HepG2 (cell line): ENCODE results near the gene CFAP221. TPM values are rescaled to one million over a fixed set of nuclear protein-coding genes. Genes with fewer than 3 reads are reported as not detected.
A peak's percentile ranks its signal among the peaks of the same experiment; 100 is the strongest.

Experiments
- ATAC-seq: fragments of 200-7000 bp; cut with Tn5 transposase; 3 replicates; pipeline ENCODE4 v1.9.1; 2020; ENCODE audit warnings: mild to moderate bottlenecking, moderate library complexity
- Bru-seq: library from RNA; stranded (reverse); fragments of 400-500 nt; gene quantifications from one replicate; lab custom pipeline; 2021; lab: Mats Ljungman, UMichigan
- BruChase-seq, 2 experiments: library from RNA; stranded (reverse); fragments of 400-500 nt; gene quantifications; one replicate each; lab custom pipeline; 2021; lab: Mats Ljungman, UMichigan
- BruUV-seq: library from RNA; stranded (reverse); fragments of 400-500 nt; replicated peaks from 2 replicates; lab custom pipeline; 2021; lab: Mats Ljungman, UMichigan
- CTCF ChIA-PET: fragments of 300-600 bp; formaldehyde crosslinking; extraction: SDS; loops from one replicate; lab custom pipeline; 2021; ENCODE audit warnings: low total read pairs, inconsistent platforms, low intra/inter-chr PET ratio; lab: Yijun Ruan, JAX
- POLR2A ChIA-PET: fragments of 350-600 bp; sonication (Branson Sonifier 250); formaldehyde crosslinking; loops from one replicate; lab custom pipeline; 2020; ENCODE audit warnings: antibody characterized with exemption, inconsistent platforms; lab: Yijun Ruan, JAX
- DNase-seq: peaks from one replicate; pipeline ENCODE4 v3.0.0-alpha.2; 2015; ENCODE audit warnings: low spot score
- FAIRE-seq: peaks from 3 replicates; lab custom pipeline; 2011; peaks lifted over from hg19 to GRCh38; lab: Jason Lieb, UNC
- H2AFZ ChIP-seq: one replicate; pipeline ENCODE4 v1.6.1; 2011; ENCODE audit warnings: low read length, inconsistent platforms
- H3K27ac ChIP-seq: fragments of 300-600 bp; 3 replicates; pipeline ENCODE4 v1.8.0; 2011; ENCODE audit warnings: mixed run types, mild to moderate bottlenecking, mixed read lengths, low read length, inconsistent platforms; ENCODE audit not compliant: insufficient read depth; ENCODE audit errors: extremely low read length
- H3K27me3 ChIP-seq, 2 experiments: fragments of 200-600 bp in 1 of 2; 2 replicates in 1 of 2; 3 replicates in 1 of 2; pipeline versions ENCODE4 v1.6.0 to v1.8.0; 2011; ENCODE audit warnings: low read length in 2 of 2, mild to moderate bottlenecking in 2 of 2, moderate library complexity in 2 of 2, inconsistent platforms in 1 of 2; ENCODE audit not compliant: insufficient read depth in 2 of 2, control insufficient read depth in 1 of 2
- H3K36me3 ChIP-seq, 2 experiments: fragments of 200-600 bp in 1 of 2; replicated peaks in 1 of 2; 2 replicates in 1 of 2; 3 replicates in 1 of 2; pipeline versions ENCODE4 v1.5.1 to v1.8.0; 2011; ENCODE audit warnings: low read length in 2 of 2, inconsistent platforms in 1 of 2; ENCODE audit not compliant: insufficient read depth in 2 of 2, control insufficient read depth in 1 of 2
- H3K4me1 ChIP-seq: 2 replicates; pipeline ENCODE4 v1.5.1; 2012; ENCODE audit warnings: low read length, inconsistent platforms; ENCODE audit not compliant: insufficient read depth
- H3K4me2 ChIP-seq: 2 replicates; pipeline ENCODE4 v1.6.0; 2011; ENCODE audit warnings: low read depth, low read length, inconsistent platforms
- H3K4me3 ChIP-seq, 3 experiments: fragments of 200-600 bp in 1 of 3; sonication (generic), shearing (Covaris generic) in 1 of 3; replicated peaks in 1 of 3; 2 replicates each; pipeline ENCODE4 v1.5.1; 2011 to 2016; ENCODE audit warnings: low read length in 3 of 3, inconsistent platforms in 2 of 3, low read depth in 2 of 3, mild to moderate bottlenecking in 2 of 3, control low read depth in 1 of 3, mixed read lengths in 1 of 3; ENCODE audit not compliant: insufficient read depth in 1 of 3
- H3K79me2 ChIP-seq: one replicate; pipeline ENCODE4 v1.6.1; 2011; ENCODE audit warnings: low read length, inconsistent platforms; ENCODE audit not compliant: insufficient read depth
- H3K9ac ChIP-seq: 2 replicates; pipeline ENCODE4 v1.6.0; 2011; ENCODE audit warnings: mild to moderate bottlenecking, low read depth, low read length, inconsistent platforms; ENCODE audit not compliant: insufficient read depth
- H3K9me3 ChIP-seq: 2 replicates; pipeline ENCODE4 v1.5.1; 2012; ENCODE audit warnings: mild to moderate bottlenecking, low read length
- H4K20me1 ChIP-seq: 2 replicates; pipeline ENCODE4 v1.6.0; 2011; ENCODE audit warnings: inconsistent platforms, mild to moderate bottlenecking, low read length, moderate library complexity; ENCODE audit not compliant: insufficient read depth
- ASH2L ChIP-seq: fragments of 300-600, 200-600 bp; sonication (generic); IDR thresholded peaks from 2 replicates; pipeline ENCODE4 v1.7.0; 2017; ENCODE audit warnings: low read depth, mild to moderate bottlenecking, moderate library complexity, mixed read lengths, low read length; ENCODE audit not compliant: insufficient read length
- EEA1 ChIP-seq: sonication (generic); formaldehyde crosslinking; IDR thresholded peaks from 2 replicates; pipeline ENCODE4 v1.5.1; 2020; ENCODE audit warnings: mild to moderate bottlenecking, missing genetic modification reagents, borderline replicate concordance
- FLYWCH1 ChIP-seq: sonication (generic); formaldehyde crosslinking; IDR thresholded peaks from 2 replicates; pipeline ENCODE4 v1.8.1; 2023; ENCODE audit warnings: mild to moderate bottlenecking, missing genetic modification reagents
- KMT2B ChIP-seq: IDR thresholded peaks from 2 replicates; pipeline ENCODE4 v1.6.1; 2016; ENCODE audit warnings: missing genetic modification reagents, missing compliant biosample characterization
- NCOA2 ChIP-seq: sonication (generic); formaldehyde crosslinking; IDR thresholded peaks from 2 replicates; pipeline ENCODE4 v1.8.0; 2022; ENCODE audit warnings: inconsistent platforms
- NFKBIZ ChIP-seq: IDR thresholded peaks from 2 replicates; pipeline ENCODE4 v1.6.1; 2018; ENCODE audit warnings: missing genetic modification reagents, missing compliant biosample characterization
- NR2F1 ChIP-seq, 2 experiments: fragments of 450-650 bp in 1 of 2; formaldehyde crosslinking in 1 of 2; IDR thresholded peaks; 2 replicates each; pipeline versions ENCODE4 v1.5.0 to v1.6.1; 2016 to 2020; ENCODE audit warnings: mild to moderate bottlenecking in 1 of 2, missing compliant biosample characterization in 1 of 2, missing genetic modification reagents in 1 of 2, moderate library complexity in 1 of 2
- TRIM22 ChIP-seq: fragments of 450-650 bp; IDR thresholded peaks from 2 replicates; pipeline ENCODE4 v1.6.1; 2017
- ZBTB38 ChIP-seq: sonication (generic); formaldehyde crosslinking; IDR thresholded peaks from 2 replicates; pipeline ENCODE4 v1.5.1; 2020; ENCODE audit warnings: mild to moderate bottlenecking, missing genetic modification reagents
- ZNF136 ChIP-seq: sonication (generic); formaldehyde crosslinking; IDR thresholded peaks from 2 replicates; pipeline ENCODE4 v1.8.1; 2022; ENCODE audit warnings: low read depth, mild to moderate bottlenecking, moderate library complexity, missing genetic modification reagents
- ZNF329 ChIP-seq: sonication (generic); formaldehyde crosslinking; IDR thresholded peaks from 2 replicates; pipeline ENCODE4 v1.9.0; 2021; ENCODE audit warnings: low read depth, mild to moderate bottlenecking, missing genetic modification reagents
- ZNF383 ChIP-seq: sonication (generic); formaldehyde crosslinking; IDR thresholded peaks from 2 replicates; pipeline ENCODE4 v1.4.0; 2020; ENCODE audit warnings: missing genetic modification reagents, mild to moderate bottlenecking, borderline replicate concordance
- ZNF572 ChIP-seq: sonication (generic); formaldehyde crosslinking; IDR thresholded peaks from 2 replicates; pipeline ENCODE4 v1.5.1; 2020; ENCODE audit warnings: mild to moderate bottlenecking, missing genetic modification reagents
- WGBS: methylation state at CpG from one replicate; pipeline ENCODE4 v1.1.6; 2017; ENCODE audit warnings: low lambda C conversion rate; 5-methylcytosine and 5-hydroxymethylcytosine counted together
- in situ Hi-C: cut with HindIII; loops from 2 replicates; pipeline ENCODE4 v1.10.0; 2017; ENCODE audit warnings: low pct_unique_long_range_greater_than_20kb; ENCODE audit not compliant: extremely low pct_ligation_motif_present
- intact Hi-C: fragments of 100-400 bp; cut with micrococcal nuclease; formaldehyde crosslinking; loops from one replicate; pipeline ENCODE4 v1.10.0; 2022; ENCODE audit not compliant: unreplicated experiment
- long read RNA-seq, 2 experiments: library from RNA in 1 of 2; library from polyadenylated mRNA in 1 of 2; stranded (forward) in 1 of 2; unstranded in 1 of 2; transcript quantifications; one replicate each; pipeline ENCODE4 v2.0.0, GENCODE V29; 2019 to 2022
- polyA minus RNA-seq, 3 experiments: library from RNA; depleted of rRNA, polyadenylated mRNA; stranded (reverse); fragments of >200 nt; gene quantifications; 2 replicates each; pipeline ENCODE4 v1.2.3, GENCODE V29; 2011; ENCODE audit warnings: low replicate concordance in 1 of 3
- polyA plus RNA-seq, 8 experiments: library from polyadenylated mRNA; depleted of rRNA in 3 of 8; stranded (reverse) in 7 of 8; unstranded in 1 of 8; fragments of >200 nt; fragmentation: Illumina TruSeq in 4 of 8; extraction: Trizol in 4 of 8; gene quantifications; 2 replicates each; pipeline versions ENCODE4 v1.2.1 to v1.2.3, GENCODE V29; 2011 to 2016; ENCODE audit warnings: low read depth in 4 of 8, missing spikeins in 1 of 8, mixed read lengths in 1 of 8; ENCODE audit not compliant: insufficient read depth in 1 of 8
- total RNA-seq, 5 experiments: library from RNA; depleted of rRNA; stranded (reverse); fragments of >200 nt; fragmentation: Illumina TruSeq; extraction: Trizol; gene quantifications; 2 replicates each; pipeline ENCODE4 v1.2.3, GENCODE V29; 2016; ENCODE audit warnings: low read depth in 1 of 5
- TF ChIP-seq, protein P1 (sequence below): IDR thresholded peaks from 2 replicates; pipeline ENCODE4 v1.6.1; 2016; ENCODE audit warnings: low read depth

The CFAP221 gene
- not detected in 2 replicates for total RNA-seq (2016; rRNA removed; fragmentation: Illumina TruSeq; extraction: Trizol)
- total RNA-seq (2016; cell fraction: cytosol; rRNA removed; fragmentation: Illumina TruSeq; extraction: Trizol; ENCODE audit: low read depth): 0.20 and 0.26 TPM in 2 replicates
- not detected in 2 replicates for total RNA-seq (2016; cell fraction: insoluble cytoplasmic fraction; rRNA removed; fragmentation: Illumina TruSeq; extraction: Trizol)
- 0.43 TPM in 1 of 2 replicates, not detected in the other for total RNA-seq (2016; cell fraction: membrane; rRNA removed; fragmentation: Illumina TruSeq; extraction: Trizol)
- total RNA-seq (2016; cell fraction: nucleus; rRNA removed; fragmentation: Illumina TruSeq; extraction: Trizol): not detected in 2 replicates
- polyA plus RNA-seq (2011; rRNA removed): not detected in 2 replicates
- not detected in 2 replicates for polyA plus RNA-seq (2011; cell fraction: cytosol; rRNA removed)
- not detected in 2 replicates for polyA plus RNA-seq (2011; cell fraction: nucleus; rRNA removed)
- polyA plus RNA-seq (2012): not detected in 2 replicates
- polyA plus RNA-seq (2016; cell fraction: cytosol; fragmentation: Illumina TruSeq; extraction: Trizol; ENCODE audit: low read depth): 0.26 and 0.33 TPM in 2 replicates
- not detected in 2 replicates for polyA plus RNA-seq (2016; cell fraction: insoluble cytoplasmic fraction; fragmentation: Illumina TruSeq; extraction: Trizol; ENCODE audit: low read depth)
- polyA plus RNA-seq (2016; cell fraction: membrane; fragmentation: Illumina TruSeq; extraction: Trizol; ENCODE audit: low read depth): not detected in 2 replicates
- polyA plus RNA-seq (2016; cell fraction: nucleus; fragmentation: Illumina TruSeq; extraction: Trizol; ENCODE audit: insufficient read depth, low read depth): not detected in 2 replicates
- polyA minus RNA-seq (2011; rRNA and poly(A)+ RNA removed; ENCODE audit: low replicate concordance): not detected in 2 replicates
- polyA minus RNA-seq (2011; cell fraction: cytosol; rRNA and poly(A)+ RNA removed): not detected in 2 replicates
- not detected in 2 replicates for polyA minus RNA-seq (2011; cell fraction: nucleus; rRNA and poly(A)+ RNA removed)
- percentile 7 among the genes with signal in this experiment for Bru-seq, nascent RNA
- percentile 1 among the genes with signal in this experiment for BruChase-seq, experiment 1, labeled RNA remaining after a 6-hour chase
- BruChase-seq, experiment 2, labeled RNA remaining after a 2-hour chase: percentile 5 among the genes with signal in this experiment
- long read RNA-seq, experiment 1, partial matches to known transcripts: 1 of 1 reads
- long read RNA-seq, experiment 1, other reads (novel, unspliced or antisense): 0 of 1 reads
- long read RNA-seq, experiment 2: 0 reads

DNA sequence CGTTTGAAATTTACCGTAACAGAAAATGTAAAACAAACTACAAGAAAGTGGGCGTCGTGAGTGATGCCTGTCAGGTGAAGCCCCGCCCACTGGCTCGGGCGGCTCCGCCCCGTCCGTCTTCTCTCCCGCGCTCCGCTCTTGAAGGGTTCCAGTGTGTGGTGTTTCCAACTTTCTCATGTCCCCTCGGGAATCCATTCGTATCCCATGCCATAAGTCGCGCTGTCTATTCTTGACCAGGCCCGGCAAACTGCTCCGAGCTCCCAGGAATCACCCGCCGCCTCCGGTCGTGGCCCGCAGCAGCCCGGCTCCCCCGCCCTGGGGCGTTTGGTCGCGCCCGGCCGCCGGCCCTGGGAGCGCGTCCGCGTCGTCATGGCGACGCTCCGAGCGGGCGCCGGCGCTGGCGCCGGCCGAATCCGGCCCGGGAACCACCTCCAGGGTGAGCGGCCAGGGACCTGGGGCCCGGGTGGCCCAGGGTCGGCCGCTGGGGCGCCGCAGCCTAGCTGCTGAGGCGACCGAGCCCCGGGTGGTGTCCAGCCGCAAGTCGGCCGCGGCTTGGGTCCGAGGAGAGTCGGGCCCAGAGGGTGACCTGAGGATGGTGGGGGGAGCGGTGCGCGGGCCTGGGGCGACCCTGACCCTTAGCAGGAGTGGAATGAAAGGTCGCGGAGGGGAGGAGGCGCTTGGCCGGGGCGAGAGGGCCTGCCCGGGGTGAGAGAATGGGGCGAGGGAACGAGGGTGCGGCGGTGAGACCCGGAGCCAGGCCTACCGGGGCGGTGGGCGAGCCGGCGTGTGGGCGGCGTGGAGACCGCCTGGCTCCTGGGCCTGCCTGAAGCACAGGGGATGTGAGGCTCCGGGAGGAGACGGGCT, at the start of gene CFAP221:
Gene CFAP221, plus strand, starts transcription at position 375 of the 864 bp plus-strand sequence. CDS start 1,683 bp downstream, outside the sequence.
- Histone ChIP-seq H3K9ac (peak within 1 kb of the TSS; percentile 46), H3K36me3 (no peaks in the 10 kb centered on the region), H3K4me2 (peak within 1 kb of the TSS; percentile 95), H3K9me3 (no peaks in the 10 kb centered on the region), H2AFZ (peak within 1 kb of the TSS; percentile 24), H3K79me2 (no peaks in the 10 kb centered on the region), H3K27ac (no peak within 1 kb of the TSS), H3K4me1 (peaks cover 10% of the 10 kb centered on the region), H3K4me3 (peak within 1 kb of the TSS; percentile 54 to 74 (median 71)), H3K27me3 (peaks cover 2 to 31% of the 10 kb centered on the region in 2 experiments; a peak in 4 of 5 replicates), H4K20me1 (no peaks in the 10 kb centered on the region)
- POLR2A ChIA-PET: no interaction called here
- intact Hi-C loops: no loop called here
- in situ Hi-C loops: no loop called here
- ATAC-seq (peak; percentile 99), DNase-seq (peak; percentile 60), FAIRE-seq (peak; percentile 78)
- CTCF ChIA-PET: no interaction called here
- under 1% methylated on average over 52 of the region's 89 CpGs for WGBS
- no TSS peak for BruUV-seq
- TF ChIP-seq ZNF383 (CRISPR knock-in tag): no peak
- no peak for TF ChIP-seq NFKBIZ (CRISPR knock-in tag)
- TF ChIP-seq KMT2B (CRISPR knock-in tag): no peak
- TF ChIP-seq ZBTB38: no peak
- no peak; the same call in 1 of the 2 replicates for TF ChIP-seq EEA1 (CRISPR knock-in tag)
- TF ChIP-seq FLYWCH1 (CRISPR knock-in tag): no peak
- TF ChIP-seq, protein P1, sequence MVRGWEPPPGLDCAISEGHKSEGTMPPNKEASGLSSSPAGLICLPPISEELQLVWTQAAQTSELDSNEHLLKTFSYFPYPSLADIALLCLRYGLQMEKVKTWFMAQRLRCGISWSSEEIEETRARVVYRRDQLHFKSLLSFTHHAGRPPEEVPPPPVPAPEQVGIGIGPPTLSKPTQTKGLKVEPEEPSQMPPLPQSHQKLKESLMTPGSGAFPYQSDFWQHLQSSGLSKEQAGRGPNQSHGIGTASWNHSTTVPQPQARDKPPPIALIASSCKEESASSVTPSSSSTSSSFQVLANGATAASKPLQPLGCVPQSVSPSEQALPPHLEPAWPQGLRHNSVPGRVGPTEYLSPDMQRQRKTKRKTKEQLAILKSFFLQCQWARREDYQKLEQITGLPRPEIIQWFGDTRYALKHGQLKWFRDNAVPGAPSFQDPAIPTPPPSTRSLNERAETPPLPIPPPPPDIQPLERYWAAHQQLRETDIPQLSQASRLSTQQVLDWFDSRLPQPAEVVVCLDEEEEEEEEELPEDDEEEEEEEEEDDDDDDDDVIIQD (CRISPR knock-in tag): no peak
- peak; percentile 67; the same call in 1 of the 2 replicates for TF ChIP-seq ZNF329
- TF ChIP-seq ZNF572 (CRISPR knock-in tag): no peak
- peak in 1 of 2 experiments; percentile 46; a peak in 1 of 4 replicates for TF ChIP-seq NR2F1 (CRISPR knock-in tag; IDR thresholded peaks at IDR 0.05)
- no peak for TF ChIP-seq TRIM22
- TF ChIP-seq ASH2L: peak; percentile 59
- 0 out of 2 replicates have a peak, but pooled peaks have one; percentile 34 for TF ChIP-seq ZNF136 (CRISPR knock-in tag)
- TF ChIP-seq NCOA2 (CRISPR knock-in tag): no peak
